ENCODE measurements around the gene IHH. TPM values are rescaled to one million over a fixed set of nuclear protein-coding genes. Genes with fewer than 3 reads are reported as not detected.
A peak's percentile ranks its signal among the peaks of the same experiment; 100 is the strongest.

The IHH gene
- total and polyA plus RNA-seq, 3 donors from 2014 or later = 0.19 to 1.1 (median 0.39) TPM

DNA sequence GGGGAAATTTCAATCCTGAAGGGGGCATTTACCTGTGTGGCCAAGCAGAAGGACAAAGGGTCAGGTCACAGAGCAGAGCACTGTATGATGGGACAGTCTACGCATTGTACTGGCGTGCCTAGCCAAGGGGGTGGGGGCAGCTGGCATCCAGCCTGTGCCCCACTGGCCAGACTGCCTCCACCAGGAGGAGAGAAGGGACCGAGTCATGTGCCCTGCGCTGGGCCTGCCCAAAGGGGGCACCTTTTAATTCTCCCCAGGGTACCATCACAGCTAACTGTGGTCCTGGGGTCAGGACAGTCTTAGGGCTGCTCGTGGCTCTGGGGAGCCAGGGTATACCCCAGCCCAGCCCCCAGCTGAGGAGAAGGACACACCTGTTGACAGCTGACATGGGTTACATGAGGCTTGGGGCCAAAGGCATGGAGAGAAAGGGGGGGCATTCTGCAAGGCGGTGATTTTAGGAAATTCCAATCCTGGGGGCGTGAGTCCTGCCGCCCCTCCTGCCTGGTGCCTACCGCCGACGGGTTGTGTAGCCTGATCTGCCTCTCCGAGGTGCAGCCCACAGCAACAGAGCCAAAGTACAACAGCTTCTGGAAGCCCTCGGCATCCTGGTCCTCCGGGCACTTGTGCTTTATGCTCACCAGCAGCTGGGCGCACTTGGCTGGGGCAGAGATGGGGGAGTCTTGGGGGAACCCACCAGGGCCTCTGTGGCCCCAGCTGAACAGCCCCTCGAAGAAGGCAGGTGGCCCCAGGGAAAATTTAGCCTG is 30.4 kb downstream of the IHH start:
- Histone ChIP-seq H3K27ac (no peak overlapping the region), H3K4me3 (no peak overlapping the region), H3K9me3 (no peaks in the 10 kb centered on the region), H3K36me3 (ENCODE audit: low read depth, missing control alignments) (no peaks in the 10 kb centered on the region), H3K4me1 (no peaks in the 10 kb centered on the region), H3K27me3 (no peaks in the 10 kb centered on the region)
- TF ChIP-seq, protein P1, sequence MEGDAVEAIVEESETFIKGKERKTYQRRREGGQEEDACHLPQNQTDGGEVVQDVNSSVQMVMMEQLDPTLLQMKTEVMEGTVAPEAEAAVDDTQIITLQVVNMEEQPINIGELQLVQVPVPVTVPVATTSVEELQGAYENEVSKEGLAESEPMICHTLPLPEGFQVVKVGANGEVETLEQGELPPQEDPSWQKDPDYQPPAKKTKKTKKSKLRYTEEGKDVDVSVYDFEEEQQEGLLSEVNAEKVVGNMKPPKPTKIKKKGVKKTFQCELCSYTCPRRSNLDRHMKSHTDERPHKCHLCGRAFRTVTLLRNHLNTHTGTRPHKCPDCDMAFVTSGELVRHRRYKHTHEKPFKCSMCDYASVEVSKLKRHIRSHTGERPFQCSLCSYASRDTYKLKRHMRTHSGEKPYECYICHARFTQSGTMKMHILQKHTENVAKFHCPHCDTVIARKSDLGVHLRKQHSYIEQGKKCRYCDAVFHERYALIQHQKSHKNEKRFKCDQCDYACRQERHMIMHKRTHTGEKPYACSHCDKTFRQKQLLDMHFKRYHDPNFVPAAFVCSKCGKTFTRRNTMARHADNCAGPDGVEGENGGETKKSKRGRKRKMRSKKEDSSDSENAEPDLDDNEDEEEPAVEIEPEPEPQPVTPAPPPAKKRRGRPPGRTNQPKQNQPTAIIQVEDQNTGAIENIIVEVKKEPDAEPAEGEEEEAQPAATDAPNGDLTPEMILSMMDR (IDR thresholded peaks at IDR 0.05) = no peak
- no peak for TF ChIP-seq POLR2A (IDR thresholded peaks at IDR 0.05)
- DNase-seq = no peak
- intact Hi-C loops (cut with DNase I; ENCODE audit: low total_unique reads) = no loop called here
- 79 to 80% methylated on average over 1 to 16 of the region's 16 CpGs for WGBS, 2 donors

DNA sequence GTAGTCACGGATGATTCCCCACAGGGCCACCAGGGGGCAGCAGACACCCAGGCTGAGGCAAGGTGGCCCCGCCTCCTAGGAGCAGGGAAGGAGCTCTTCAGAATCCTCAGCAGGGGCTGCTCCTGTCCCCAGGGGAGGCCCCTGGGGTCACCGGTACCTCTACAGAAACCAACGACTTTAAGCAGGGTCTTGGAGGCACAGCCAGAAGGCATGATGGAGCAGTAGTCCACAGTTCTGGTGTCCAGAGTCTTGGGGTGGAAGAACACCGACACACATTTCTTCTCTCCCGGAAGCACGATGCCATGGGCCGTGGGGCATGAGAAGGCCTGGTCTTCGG is 30.9 kb downstream of the IHH start:
- Histone ChIP-seq H3K4me3 (no peak overlapping the region), H3K27ac (no peak overlapping the region), H3K4me1 (no peaks in the 10 kb centered on the region), H3K36me3 (ENCODE audit: low read depth, missing control alignments) (no peaks in the 10 kb centered on the region), H3K9me3 (no peaks in the 10 kb centered on the region), H3K27me3 (no peaks in the 10 kb centered on the region)
- WGBS, 2 donors = 44 to 56% methylated on average over 7 to 9 of the region's 9 CpGs
- no peak for TF ChIP-seq POLR2A (IDR thresholded peaks at IDR 0.05)
- TF ChIP-seq, protein P1 (IDR thresholded peaks at IDR 0.05) = peak; percentile 83 to 96 (median 87)
- intact Hi-C loops (cut with DNase I; ENCODE audit: low total_unique reads) = no loop called here
- DNase-seq = peak; percentile 89

DNA sequence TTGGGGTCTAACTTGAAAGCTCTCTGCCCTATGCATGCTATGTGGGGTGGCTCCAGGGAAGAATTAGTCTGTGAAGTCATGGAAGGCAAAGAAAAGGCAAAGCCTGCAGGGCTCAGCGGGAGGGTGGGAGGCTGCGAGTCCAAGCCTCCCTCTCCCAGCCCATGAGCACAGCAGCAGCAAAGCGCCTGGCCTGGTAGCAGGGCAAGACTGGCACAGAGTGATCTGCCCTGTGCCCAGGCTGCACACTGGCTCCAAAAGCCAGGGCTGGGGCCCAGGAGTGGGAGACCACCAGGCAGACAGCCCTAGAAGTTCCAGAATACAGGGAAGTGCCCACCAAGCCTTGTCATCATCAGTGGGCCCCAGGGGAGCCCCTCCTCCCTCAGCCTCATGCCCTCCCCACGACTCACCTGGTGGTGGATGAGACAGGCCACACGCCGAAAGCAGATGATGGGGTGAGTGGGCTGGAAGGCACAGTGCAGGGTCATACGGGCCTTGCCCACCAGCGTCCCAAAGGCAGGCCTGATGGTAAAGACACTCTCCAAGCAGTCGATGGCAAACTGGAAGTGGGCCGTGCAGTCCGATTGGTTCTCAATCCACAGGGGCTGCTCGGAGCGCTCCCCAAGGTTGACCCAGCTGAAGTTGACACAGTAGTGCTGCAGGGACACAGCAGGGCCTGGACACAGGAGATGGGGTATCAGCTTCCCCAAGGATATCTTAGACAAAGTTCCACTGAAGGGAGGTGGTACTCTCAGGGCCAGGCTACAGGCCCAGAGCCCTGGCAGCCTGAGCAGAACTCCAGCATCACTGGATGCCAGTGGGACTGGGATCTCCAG is 31.5 kb downstream of the IHH start:
- Histone ChIP-seq H3K4me1 (no peaks in the 10 kb centered on the region), H3K36me3 (ENCODE audit: low read depth, missing control alignments) (no peaks in the 10 kb centered on the region), H3K27me3 (no peaks in the 10 kb centered on the region), H3K27ac (no peak overlapping the region), H3K4me3 (no peak overlapping the region), H3K9me3 (no peaks in the 10 kb centered on the region)
- WGBS, 2 donors = 76 to 93% methylated on average over 6 to 13 of the region's 13 CpGs
- no peak for DNase-seq
- TF ChIP-seq POLR2A (IDR thresholded peaks at IDR 0.05) = no peak
- TF ChIP-seq, protein P1 (IDR thresholded peaks at IDR 0.05) = no peak
- intact Hi-C loops (cut with DNase I; ENCODE audit: low total_unique reads) = no loop called here

DNA sequence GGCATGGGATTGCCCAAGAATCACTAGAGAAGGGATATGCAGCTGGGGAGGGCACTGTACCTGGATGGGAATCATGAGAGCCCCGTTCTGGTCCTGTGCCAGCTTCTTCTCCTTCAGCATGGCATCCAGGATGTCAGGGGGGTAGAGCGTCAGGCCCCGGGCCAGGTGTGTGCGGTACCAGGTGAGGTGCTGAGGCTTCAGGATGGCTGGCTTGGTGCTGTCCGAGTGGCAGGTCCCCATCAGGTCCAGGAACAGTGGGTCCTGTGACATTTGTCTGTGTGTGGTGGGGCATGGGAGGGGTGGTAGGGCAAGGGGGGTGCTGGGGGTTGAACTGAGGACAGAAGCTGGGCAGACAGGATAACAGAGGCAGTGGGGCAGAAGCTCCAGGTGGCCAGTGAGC is 32.6 kb downstream of the IHH start:
- Histone ChIP-seq H3K36me3 (ENCODE audit: low read depth, missing control alignments) (no peaks in the 10 kb centered on the region), H3K27me3 (no peaks in the 10 kb centered on the region), H3K4me1 (no peaks in the 10 kb centered on the region), H3K4me3 (no peak overlapping the region), H3K9me3 (no peaks in the 10 kb centered on the region), H3K27ac (no peak overlapping the region)
- no peak for DNase-seq
- intact Hi-C loops (cut with DNase I; ENCODE audit: low total_unique reads) = no loop called here
- TF ChIP-seq POLR2A (IDR thresholded peaks at IDR 0.05) = no peak
- WGBS, 2 donors = 78 to 86% methylated on average over 5 of the region's 5 CpGs

DNA sequence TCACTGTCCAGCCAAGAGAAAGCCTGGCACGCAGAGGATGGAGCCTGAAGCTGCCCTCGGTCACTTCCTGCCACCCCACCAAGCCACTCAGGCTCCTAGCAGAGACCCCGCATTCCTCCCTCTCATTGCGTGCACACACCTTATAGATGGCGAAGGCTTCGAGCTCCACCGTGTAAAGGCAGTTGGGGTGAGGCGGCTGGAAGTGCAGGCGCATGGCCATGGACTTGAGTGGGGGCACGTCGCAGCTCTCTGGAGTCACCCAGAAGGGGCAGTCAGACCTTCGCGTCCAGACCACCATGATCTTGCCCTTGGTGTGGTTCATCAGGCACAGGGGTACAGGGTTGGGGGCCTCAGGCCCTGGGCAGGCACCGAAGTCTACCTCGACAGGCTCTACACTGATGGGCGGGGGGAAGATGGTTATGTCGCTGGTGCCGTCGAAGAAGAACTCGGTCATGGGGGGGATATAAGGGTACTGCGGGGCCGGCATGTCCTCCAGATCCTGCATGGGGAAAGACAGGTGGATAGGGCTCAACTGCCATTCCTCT is 33.1 kb downstream of the IHH start:
- H3K4me1 ChIP-seq = no peaks in the 10 kb centered on the region
- WGBS, 2 donors = 90 to 96% methylated on average over 21 to 22 of the region's 22 CpGs
- no peaks in the 10 kb centered on the region for H3K27me3 ChIP-seq
- no peaks in the 10 kb centered on the region for H3K36me3 ChIP-seq (ENCODE audit: low read depth, missing control alignments)
- intact Hi-C loops (cut with DNase I; ENCODE audit: low total_unique reads) = no loop called here
- no peak overlapping the region for H3K27ac ChIP-seq
- TF ChIP-seq, protein P1 (IDR thresholded peaks at IDR 0.05) = no peak
- no peak for TF ChIP-seq POLR2A (IDR thresholded peaks at IDR 0.05)
- no peaks in the 10 kb centered on the region for H3K9me3 ChIP-seq
- no peak for DNase-seq
- no peak overlapping the region for H3K4me3 ChIP-seq
